Stimulated activated CD8-positive, alpha-beta memory T cell treated with anti-CD3 and anti-CD28 coated beads, Interleukin-4, amount 100 ng/mL, for 48 hours (primary cell): Measurements from ENCODE around the gene CABP4.

Experiments used
- DNase-seq: peaks from one replicate; pipeline ENCODE4 v3.0.0-alpha.2; 2020

CABP4 gene

DNA sequence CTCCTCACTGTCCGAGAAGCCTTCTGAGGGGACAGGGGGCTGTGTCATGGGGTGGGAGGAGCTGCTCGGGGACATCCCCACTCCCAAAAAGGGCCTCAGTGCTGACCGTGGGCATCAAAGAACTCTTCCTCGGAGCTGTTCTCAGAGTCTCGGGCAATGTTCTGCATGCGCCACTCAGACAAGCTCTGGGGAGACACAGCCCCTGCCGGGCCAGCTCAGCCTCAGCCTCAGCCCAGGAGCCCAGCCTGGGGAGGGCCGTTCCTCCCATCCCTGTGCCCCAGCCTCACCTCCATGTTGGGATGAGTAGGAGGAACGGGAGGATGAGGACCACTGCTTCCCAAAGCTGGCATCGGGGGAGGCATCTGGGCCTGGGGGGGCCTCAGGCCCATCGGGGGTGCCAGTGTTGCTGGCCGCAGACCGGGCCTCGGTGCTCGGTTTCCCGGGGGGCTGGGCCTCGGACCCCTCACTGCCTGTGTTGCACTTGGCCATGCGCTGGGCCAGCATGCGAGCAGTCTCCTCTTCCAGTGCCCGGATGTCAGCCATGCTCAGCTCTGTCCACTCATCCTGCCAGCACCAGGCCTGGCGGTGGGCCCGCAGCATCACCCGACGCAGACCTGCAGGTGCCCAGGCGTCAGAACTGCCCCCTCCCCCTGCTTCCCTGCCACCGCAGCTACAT is 44.8 kb downstream of the CABP4 start:
- DNase-seq, result no peak

DNA sequence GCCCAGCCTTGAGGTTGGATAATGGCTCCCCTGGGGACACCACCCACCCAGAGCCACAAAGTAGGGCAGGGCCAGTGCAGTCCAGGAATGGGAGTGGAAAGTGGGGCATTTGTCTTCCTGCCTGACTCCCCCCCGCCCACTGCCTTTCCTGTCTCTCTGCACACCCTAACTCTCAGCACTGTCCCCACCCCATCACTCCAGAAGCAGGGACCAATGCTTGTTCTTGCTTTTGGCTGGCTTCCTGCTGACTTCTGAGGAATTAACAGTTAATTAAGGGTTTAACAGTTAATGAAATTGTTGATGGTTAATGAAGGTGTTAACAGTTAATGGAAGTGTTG is 45.3 kb downstream of the CABP4 start:
- no peak for DNase-seq

DNA sequence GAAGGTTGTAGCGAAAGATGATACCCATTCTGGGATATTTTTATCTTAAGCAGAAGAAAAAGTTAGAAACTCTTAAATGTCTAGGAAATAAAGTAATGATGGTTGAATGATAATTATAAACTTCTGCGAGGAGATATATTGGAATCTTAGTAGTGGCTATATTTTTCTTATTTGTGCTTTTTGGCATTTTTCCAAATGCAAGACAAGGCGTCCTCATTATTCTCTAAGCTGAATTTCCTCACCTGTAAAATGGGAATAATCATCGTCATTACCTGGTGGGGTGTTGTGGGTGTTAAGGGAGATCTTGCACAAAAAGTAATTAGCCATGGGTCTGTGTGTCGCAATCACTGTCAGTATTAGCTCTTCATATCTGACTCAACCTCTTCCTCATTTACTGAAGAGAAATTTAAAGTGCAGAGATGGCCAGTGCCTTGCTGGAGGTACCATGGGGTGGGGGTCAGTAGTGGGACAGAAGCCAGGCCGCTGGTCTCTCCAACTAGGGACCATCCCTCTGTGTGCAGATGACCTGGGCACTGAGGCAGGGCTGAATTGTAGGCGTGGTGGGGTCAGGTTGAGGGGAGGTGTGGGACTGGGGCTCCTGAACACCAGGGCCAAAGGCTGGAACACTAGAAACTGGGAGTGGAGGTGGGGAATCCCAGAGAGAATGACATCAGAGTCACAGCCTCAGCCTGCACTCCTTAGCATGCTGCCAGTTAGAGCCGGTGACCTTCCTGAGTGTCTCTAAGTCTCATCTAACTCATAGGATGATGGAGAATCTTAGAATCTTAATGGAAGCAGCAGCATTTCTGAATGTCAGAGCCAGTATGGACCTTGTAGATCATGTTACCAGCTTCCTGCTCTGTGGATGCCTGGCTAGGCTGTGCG is 45.9 kb downstream of the CABP4 start:
- DNase-seq, result no peak

DNA sequence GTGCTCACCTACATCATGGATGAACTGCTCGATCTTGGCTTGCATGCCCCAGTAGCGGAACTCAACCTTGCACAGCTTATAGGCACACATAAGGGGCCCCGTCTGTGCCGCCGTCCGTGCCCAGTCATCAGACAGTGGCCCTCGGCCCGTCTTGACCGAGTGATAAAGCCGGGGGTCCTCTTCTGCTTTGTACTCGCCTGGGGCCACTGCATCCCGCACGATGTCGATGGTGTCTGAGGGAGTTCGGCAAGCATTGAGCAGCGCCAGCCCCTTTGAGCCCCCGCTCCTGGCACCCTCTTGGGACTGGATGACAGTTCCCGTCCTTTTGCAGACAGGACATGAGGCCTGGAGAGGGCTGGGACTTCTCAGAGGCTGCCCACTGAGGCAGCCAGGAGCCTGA is 46.7 kb downstream of the CABP4 start:
- DNase-seq, result no peak

DNA sequence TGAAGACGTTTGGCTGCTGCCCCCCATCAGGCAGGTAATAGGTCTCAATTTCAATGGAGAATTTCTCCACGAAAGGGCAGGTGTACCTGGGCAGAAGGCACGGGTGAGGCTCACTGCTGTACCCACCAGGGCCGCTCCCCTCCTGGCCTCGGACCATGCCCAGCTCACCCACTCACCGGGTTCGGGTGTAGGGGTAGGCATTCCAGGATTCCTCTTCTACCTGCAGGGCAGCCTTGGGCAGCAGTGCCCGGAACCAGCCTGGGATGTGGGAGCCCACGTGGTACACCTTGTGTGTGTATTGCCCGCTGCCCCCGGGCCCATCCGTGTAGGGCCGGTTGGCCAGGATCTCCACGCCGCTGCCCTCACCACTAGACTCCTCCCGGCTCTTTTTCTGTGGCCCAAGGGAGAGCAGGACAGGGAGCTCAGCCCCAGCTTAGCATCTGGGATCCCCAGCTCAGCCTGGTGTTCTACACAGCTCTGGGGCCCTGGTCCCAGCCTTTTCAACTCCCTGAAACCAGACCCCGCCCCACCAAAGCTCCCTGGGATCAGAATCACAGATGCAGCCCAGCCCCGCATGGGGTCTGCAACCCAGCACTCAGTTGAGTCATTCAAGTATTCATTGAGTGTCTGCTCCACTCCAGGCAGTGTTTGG is 47.3 kb downstream of the CABP4 start:
- no peak for DNase-seq

DNA sequence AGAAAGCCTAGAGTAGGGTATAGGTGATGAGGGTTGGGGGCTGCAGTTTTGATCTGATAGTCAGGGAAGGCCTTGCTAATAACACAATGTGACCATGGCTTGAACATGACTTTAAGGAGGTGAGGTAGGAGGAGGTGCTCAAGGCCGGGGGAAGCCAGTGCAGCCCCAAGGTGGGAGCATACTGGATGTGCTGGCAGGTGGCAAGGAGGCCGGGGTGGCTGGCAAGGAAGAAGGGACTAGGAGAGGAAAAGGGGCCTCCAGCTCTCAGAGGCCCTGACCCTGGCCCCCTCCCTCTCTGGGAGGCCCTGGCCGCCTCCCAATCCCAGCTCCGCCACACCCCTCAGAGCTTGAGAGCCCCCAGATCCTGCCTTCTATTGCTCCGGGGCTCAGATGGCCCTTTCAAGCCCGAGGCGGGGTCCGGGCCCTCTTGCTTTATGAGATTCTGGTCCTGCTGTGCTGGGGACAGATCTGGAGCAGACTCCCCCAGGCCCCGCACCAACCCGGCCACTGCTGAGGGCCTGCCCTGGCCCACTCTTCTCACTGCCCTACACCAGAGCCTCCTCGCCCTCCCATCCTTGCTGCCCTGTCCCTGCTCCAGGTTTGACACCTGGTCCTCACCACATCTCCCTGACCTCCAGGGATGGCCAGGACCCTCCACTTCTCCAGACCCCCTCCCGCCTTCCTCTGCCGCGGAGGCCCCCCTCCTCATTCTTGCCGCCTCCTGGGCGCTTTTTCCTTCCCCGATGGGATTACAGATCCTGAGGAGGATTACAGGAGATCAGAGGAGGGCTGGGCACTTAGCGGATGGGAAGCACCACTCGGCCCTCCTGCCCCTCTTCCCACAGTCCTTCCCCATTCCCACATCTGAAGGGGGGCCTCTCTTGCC is 48.2 kb downstream of the CABP4 start:
- DNase-seq, result no peak

DNA sequence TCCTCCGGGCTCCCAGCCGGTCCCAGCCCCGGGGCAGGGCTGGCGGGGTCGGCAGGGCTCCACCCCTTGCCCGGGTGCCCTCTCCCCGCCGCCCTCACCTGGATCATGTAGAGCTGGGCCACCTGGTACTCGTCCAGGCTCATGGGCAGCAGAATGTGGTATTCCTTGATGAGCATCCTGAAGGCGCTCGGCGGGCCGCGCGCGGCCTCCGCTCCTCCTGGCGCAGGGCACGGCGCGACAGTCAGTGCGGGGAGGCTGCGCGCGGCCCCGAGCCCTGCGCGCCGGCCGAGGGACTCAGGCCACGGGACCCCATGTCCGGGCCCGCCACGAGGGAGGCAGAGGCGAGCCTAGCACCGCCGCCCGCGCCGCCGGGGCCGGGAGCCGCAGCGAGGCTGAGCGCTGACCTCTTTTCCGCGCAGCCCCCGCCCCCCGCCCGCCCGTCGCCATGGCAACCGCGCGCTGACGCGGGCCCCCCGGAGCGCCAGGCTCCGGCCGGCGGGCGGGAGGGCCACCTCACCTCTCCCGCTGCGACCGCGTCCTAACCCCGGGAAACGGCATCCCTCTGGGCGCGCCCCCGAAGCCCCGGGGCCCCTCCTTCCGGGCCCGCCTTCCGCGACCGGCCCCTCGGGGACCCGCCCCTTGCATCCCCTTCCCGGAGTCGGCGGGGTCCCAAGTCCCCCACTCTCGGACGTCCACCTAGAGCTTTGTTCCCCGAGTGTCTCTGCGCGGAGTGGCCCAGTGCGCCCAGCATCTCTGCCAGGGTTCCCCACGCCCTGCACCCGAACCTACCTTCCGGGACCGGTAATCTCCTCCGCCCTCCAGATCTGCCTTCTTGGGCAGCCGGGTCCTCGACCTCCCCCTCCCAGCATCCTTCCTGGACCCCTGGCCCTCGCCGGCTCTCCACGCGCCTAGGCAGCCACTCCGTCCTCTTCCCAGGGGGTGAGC is 49.1 kb downstream of the CABP4 start:
- DNase-seq, result peak; percentile 70

DNA sequence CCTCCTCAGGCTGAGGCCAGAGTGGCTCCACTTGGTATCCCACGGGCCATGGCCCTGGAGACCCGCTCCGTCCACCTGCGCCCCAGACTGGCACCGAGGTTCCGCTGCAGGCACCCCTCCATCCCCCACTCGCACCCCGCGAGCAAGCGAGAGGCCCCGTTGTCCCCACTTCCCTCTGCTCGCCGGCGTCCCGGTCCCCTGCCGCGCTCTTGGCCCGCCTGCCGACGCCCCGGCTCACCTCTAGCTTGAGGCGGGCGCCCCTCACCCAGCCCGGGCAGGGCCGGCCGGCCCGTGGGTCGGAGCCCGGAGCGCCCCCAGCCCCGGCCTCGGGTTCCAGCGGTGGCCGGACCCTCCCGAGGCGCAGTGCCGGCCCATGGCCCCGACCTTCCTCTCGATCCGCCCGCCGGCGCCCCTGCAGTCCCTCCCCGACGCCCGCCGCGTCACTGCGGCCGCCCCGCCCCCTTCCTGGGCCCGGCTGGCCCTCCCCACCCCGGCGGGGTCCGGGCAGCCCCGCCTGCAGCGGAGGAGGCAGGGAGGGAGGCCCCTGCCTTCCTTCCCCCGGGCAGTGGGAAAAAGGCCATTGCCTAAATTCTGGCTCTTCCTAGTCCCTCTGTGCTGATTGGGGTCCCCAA is 49.9 kb downstream of the CABP4 start, which contains the start of gene PITPNM1:
Gene PITPNM1, minus strand, starts transcription at position 414 of the 632 bp plus-strand sequence. CDS start 1,183 bp downstream, outside the sequence.
- DNase-seq, result peak; percentile 89

DNA sequence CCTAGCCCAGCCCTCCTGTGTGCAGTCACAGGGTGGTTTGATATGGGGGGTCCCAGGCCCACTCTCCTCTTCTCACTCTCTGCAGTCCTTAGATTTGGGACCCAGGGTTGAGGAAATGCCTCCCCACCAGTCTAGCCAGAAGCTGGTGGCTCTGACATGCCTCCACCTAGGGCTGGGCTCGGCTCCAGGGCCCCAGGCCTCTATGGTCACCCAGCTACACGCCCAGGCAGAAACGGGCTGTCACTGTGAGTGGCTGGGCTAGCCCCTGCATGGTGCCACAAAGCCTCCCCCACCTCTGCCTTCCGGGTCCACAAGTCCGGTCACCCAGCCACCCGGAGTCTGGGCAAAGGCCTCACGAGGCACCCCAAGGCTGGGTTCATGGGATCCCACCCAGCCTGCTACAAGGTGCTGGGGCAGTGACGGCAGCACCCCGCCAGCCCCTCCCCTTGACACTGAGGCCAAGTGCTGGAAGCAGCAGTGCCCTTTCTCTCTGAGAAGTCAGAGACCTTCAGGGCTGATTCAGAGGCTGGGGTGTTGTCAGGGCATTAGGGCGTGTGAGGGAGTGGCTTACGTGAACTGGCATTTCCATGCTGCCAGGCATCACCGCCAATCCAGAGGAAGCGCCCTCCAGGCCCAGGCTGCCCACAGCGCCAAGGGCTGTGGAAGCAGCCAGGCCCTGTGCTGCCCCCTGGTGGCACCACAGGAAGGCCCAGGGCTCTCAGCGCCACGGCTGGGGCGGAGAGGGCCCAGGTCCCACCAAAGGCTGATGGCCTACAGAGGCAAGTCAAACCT is 50.6 kb downstream of the CABP4 start:
- peak; percentile 95 for DNase-seq

DNA sequence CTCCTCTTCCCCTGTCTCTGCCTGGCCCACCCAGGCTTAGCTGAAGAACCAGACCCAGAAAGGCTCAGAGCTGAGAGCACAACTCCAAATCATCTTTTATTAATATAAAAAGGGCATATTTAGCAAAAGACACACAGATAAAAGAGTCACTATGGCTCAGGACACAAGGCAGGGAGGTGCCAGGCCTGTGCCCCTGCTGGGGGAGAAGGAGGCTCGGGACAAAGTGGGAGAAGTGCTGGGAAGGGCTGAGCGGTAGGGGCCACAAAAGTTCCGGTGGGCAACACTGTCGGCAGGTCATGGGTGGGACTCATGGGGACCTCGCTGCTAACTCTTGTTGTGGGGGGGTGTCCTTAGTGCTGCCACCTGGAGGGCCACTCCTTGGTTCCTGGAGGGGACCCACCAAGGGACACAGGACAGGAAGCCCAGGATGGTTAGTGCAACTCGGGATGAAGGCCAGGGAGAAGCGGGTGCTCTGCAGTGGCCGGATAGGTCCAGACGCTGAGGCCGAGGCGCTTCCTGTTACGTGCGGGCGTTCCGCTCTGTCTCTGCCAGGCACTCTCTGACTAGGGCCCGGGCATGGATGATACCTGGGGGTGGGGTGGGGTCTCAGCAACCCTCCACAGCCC is 51.4 kb downstream of the CABP4 start:
- DNase-seq, result peak; percentile 39

DNA sequence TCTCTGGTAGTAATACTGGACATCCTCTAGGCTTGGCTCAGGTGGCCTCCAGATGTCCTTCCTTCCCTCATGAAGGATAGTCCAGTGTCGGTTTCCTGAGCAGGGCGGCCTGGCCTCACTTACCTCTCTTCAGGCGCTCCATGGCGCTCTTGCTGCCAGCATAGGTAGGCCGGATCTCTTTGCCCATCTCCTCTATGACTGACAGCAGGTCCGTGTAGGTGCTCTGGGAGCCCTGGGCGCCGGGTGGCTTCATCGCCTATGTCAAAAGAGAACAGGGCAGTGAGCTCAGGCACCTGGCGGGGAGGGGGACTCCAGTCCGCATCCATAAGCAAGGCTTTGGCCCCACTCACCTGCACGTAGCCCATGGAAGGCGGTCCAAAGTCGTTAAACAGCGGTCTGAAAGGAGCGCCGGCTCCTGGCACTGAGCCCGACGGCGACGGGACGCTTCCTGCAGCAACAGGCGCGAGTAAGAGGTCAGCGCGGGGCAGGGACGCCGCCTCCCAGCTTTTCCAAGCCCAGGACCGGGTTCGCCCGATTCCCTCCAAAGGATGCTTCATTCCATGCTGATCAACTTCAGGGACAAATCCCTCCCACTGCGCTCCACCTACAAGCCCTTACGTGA is 52.2 kb downstream of the CABP4 start:
- DNase-seq, result no peak

DNA sequence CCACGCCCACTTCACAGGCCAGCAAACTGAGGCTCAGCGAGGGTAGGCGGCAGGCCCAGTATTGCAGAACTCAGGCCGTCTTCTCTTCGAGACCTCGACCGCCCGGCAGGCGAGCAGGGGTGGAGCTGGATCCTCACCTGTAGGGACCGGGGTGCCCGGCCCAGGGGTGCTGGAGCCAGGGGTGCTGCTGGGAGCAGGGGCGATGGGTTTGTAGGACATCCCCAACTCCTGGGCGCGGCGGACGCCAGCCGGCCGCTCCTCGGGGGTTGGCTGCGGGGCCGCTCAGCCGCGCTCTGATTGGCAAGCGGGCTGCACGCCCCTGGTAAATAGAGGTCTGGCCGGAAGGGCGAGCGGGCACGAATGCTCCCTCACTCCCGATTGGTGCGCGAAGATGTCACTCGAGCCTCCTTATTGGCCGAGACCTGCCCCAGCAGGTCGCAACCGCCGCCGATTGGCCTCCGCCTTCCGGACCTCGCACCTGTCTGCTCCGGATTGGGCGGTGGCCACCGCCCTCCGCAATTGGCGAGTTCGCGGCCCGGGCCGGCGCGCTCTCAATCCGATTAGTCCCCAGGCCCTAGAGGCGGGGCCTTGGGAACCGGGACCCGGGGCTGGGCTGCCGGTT is 52.8 kb downstream of the CABP4 start, which contains the start of gene CDK2AP2:
Gene CDK2AP2, minus strand, starts transcription at position 299 of the 622 bp plus-strand sequence. Its CDS starts 80 bp downstream, at position 219.
- peak; percentile 99 for DNase-seq

DNA sequence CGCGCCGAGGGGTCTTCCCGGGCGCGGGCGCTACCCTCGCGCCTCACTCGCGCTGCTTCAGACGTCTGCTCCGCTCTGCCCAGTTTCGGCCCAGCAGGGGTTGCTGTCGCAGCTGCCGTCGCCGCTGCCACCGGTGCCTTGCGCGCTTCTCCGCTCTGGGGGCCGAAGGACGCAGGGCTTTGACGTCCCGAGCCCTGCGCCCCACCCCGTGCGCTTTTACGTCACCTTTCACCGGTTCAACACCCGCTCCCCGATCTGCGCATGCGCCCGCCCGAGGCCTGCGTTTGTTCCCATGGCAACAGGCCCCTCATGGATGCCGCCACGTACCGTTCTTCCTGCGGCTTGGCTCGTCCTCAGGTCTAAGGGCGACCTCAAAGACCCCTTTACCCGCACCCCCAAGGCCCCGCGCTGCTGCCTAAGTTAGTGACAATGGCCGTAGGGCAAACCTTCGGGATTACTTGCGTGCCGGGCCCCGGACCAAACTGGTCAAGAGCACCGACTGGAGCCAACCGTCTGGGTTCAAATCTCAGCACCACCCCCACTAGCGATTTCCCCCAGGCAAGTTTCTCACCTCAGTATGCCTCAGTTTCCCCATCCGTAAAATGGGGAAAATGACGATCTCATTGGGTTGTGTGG is 53.5 kb downstream of the CABP4 start:
- peak; percentile 100 for DNase-seq

DNA sequence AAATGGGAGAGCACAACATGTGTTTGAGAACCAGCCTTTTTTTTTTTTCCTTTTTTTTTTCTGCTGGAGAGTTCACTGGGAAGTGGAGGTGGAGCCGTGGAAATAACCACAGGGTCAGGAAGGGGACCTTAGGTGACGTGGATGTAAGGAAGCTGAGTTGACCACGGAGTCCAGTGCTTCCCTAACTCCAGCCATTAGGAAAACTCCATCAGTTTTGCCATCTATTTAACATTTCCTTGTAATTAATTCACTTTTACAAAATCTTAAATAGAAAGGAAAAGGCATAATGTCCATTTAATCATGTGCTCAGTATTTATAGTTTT is 54.8 kb downstream of the CABP4 start:
- no peak for DNase-seq
